Measurements from ENCODE around the gene CELSR2.

CELSR2 gene

DNA sequence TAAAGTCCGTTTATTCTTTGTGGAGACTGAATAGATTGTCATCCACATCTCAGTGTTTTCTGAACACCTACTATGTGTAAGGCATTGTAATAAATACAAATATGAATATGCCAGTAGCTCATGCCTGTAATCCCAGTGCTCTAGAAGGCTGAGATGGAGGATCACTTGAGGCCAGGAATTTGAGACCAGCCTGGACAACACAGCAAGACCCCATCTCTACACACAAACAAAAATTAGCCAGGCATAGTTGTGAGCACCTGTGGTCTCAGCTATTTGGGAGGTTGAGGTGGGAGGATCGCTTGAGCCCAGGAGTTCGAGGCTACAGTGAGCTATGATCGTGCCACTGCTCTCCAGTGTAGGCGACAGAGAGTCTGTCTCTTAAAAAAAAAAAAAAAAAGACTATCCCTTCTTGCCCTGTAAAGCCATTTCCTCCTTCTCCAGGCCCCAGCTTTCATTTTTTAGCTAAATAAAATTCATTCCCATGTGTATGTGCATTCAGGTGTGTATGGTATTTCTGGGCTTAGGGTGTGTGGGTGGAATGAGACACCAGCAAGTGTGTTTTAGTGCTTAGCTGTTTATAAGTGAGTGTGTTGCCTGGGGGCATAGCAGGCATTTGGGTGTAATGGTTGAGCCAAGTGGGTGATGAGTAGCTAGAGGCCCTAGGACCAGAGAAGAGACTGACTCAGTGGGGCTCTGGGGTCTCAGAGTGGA is 7.8 kb downstream of the CELSR2 start:
- TF ChIP-seq, protein P1, sequence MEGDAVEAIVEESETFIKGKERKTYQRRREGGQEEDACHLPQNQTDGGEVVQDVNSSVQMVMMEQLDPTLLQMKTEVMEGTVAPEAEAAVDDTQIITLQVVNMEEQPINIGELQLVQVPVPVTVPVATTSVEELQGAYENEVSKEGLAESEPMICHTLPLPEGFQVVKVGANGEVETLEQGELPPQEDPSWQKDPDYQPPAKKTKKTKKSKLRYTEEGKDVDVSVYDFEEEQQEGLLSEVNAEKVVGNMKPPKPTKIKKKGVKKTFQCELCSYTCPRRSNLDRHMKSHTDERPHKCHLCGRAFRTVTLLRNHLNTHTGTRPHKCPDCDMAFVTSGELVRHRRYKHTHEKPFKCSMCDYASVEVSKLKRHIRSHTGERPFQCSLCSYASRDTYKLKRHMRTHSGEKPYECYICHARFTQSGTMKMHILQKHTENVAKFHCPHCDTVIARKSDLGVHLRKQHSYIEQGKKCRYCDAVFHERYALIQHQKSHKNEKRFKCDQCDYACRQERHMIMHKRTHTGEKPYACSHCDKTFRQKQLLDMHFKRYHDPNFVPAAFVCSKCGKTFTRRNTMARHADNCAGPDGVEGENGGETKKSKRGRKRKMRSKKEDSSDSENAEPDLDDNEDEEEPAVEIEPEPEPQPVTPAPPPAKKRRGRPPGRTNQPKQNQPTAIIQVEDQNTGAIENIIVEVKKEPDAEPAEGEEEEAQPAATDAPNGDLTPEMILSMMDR (IDR thresholded peaks at IDR 0.05; ENCODE audit: low read depth, low read length) = no peak
- no peak overlapping the region for H3K4me3 ChIP-seq (ENCODE audit: low read depth, low read length)

DNA sequence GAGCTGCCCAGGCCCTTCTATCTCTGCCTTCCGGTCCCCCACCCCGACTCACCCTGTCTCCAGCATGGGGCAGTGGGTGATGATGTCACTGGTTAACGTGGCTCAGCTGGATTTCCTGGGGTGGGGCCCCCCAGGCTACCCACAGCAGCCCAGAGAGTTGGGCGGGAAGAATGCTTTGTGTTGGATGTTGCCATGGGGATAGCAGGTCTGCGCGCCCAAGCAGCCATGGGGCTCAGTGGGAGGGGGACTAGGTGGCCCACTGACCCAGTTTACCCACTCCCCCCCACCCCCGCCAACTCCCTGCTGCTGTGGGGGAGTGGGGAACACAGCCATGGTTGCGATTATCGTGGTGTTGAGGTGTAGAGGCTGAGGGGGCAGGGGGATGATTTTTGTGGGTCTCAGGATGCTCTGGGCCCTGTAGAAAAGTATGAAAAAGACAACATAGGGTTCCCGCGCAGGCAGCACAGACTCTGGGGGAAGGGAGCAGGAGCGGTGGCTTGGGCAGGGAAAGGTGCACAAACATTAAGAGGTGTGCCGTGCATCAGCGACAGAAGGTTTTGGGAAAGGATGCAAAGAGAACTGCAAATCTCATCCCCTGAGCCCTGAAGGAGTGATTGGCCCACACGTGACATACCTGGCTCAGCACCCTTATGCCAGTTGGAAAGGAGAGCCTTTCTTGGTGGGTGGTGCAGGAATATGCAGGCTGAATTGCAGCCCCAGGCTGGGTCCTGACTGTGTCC is 8.5 kb downstream of the CELSR2 start:
- TF ChIP-seq, protein P1 (IDR thresholded peaks at IDR 0.05; ENCODE audit: low read depth, low read length) = no peak
- no peak overlapping the region for H3K4me3 ChIP-seq (ENCODE audit: low read depth, low read length)

DNA sequence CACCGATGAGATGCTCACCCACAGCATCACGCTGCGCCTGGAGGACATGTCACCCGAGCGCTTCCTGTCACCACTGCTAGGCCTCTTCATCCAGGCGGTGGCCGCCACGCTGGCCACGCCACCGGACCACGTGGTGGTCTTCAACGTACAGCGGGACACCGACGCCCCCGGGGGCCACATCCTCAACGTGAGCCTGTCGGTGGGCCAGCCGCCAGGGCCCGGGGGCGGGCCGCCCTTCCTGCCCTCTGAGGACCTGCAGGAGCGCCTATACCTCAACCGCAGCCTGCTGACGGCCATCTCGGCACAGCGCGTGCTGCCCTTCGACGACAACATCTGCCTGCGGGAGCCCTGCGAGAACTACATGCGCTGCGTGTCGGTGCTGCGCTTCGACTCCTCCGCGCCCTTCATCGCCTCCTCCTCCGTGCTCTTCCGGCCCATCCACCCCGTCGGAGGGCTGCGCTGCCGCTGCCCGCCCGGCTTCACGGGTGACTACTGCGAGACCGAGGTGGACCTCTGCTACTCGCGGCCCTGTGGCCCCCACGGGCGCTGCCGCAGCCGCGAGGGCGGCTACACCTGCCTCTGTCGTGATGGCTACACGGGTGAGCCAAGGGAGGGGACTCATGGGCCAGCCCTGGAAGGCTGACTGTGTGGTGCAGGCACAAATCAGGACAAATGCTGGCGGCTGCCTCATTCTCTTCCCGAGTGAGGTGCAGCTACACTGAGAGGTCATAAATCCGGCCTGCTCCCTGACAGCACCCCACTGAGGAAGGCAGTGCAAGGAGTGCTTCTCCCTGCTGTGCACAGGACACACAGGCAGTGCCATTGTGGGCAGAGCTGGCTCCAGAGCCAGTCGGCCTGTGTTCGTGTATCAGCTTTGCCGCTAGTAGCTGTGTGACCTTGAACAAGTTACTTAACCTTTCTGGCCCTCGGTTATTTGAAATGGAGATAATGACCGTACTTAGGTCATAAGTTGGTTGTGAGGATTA is 9.4 kb downstream of the CELSR2 start:
- H3K4me3 ChIP-seq (ENCODE audit: low read depth, low read length) = no peak overlapping the region

DNA sequence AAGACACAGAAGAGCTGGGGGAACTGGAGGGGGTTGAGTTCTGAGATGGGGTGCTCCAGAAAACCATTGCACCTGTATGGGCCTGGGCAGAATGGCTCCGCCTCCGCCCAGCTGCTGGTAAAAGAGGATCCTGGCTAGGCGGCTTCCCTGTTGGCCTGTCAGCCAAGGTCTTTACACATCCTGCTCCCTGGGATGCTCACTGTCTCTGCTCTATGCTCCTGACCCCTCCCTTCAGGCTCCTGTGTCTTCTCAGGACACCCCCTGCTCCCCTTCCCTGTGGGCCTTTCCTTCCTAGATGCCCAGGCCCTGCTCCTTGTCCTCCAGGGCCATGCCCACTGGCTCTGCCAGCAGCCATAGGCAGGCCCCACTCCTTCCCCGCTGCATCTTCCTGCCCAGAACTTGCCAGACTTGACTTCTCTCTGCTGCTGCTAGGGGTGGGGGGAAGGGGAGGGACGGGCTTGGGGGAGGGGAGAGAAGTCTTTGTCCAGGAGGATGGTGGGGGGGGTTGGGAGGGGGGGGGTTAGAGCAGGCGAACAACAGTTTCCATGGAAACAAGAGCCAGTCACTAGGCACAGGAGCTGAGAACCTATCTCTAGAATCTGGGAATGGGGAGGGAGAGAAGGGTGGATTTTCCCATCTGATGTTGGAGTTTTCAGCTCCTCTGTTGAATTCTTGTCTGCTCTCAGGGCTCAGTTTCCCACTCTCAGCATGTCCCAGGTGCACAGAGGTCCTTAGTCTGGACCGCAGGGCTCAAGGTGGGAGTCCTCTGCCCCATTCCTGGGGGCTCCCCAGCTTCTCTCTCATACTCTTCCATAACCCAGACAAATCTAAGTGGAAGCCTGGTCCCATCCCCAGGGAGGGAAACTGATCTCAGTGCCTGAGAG is 10.6 kb downstream of the CELSR2 start:
- TF ChIP-seq, protein P1 (IDR thresholded peaks at IDR 0.05; ENCODE audit: low read depth, low read length) = no peak
- no peak overlapping the region for H3K4me3 ChIP-seq (ENCODE audit: low read depth, low read length)

More for the DNA sequence above, 9.4 kb downstream of the CELSR2 start:
- TF ChIP-seq, protein P1 (IDR thresholded peaks at IDR 0.05; ENCODE audit: low read depth, low read length) = no peak

DNA sequence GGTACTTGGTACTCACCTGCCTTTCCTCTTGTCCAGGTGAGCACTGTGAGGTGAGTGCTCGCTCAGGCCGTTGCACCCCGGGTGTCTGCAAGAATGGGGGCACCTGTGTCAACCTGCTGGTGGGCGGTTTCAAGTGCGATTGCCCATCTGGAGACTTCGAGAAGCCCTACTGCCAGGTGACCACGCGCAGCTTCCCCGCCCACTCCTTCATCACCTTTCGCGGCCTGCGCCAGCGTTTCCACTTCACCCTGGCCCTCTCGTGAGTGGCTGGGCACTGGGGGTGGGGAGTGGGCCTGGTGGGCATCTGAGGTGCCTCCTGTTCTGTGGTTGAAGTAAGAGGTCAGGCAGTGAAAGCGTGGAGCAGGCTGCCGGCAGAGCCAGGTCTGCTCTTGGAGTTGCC is 11.7 kb downstream of the CELSR2 start:
- TF ChIP-seq, protein P1 (IDR thresholded peaks at IDR 0.05; ENCODE audit: low read depth, low read length) = no peak
- no peak overlapping the region for H3K4me3 ChIP-seq (ENCODE audit: low read depth, low read length)

DNA sequence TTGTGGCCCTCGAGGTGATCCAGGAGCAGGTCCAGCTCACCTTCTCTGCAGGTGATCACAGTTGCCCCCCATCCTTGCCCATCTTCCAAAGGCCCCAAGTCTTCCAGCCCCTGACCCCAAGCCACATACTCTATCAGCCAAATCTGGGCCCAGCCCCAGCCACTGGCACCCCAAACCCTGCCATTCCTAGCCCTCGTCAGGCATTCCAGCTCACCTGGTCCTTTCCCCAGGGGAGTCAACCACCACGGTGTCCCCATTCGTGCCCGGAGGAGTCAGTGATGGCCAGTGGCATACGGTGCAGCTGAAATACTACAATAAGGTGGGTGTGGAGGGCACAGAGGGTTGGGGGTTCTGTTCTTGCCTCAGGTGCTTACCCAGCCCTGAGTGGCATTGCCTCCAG is 12.2 kb downstream of the CELSR2 start:
- TF ChIP-seq, protein P1 (IDR thresholded peaks at IDR 0.05; ENCODE audit: low read depth, low read length) = no peak
- no peak overlapping the region for H3K4me3 ChIP-seq (ENCODE audit: low read depth, low read length)
